Right lobe of liver (tissue), 6 donors: Measurements from ENCODE around the gene TENM4. TPM values are rescaled to one million over a fixed set of nuclear protein-coding genes. Genes with fewer than 3 reads are reported as not detected.

Experiments used
- ATAC-seq, 4 donors: fragments of 200-7000 bp; cut with Tn5 transposase; one replicate each; pipeline ENCODE4 v1.9.1; 2020; ENCODE audit warnings: mild to moderate bottlenecking in 4 of 4, moderate library complexity in 4 of 4
- DNase-seq, 3 donors: peaks; one replicate each; pipeline ENCODE4 v3.0.0-alpha.2; 2020
- H3K27ac ChIP-seq, 3 donors: fragments of 200-600 bp; one replicate each; pipeline ENCODE4 v1.8.0; 2022
- H3K27me3 ChIP-seq, 2 donors: fragments of 200-600 bp; one replicate each; pipeline ENCODE4 v1.8.0; 2022
- H3K36me3 ChIP-seq, 4 donors: fragments of 200-600 bp; sonication (generic) in 1 of 4; one replicate each; pipeline versions ENCODE4 v1.5.1 to v1.8.0; 2017 to 2022; ENCODE audit warnings: control low read depth in 1 of 4
- H3K4me1 ChIP-seq, 4 donors: fragments of 200-600 bp; sonication (generic) in 1 of 4; one replicate each; pipeline versions ENCODE4 v1.5.1 to v1.8.0; 2017 to 2022; ENCODE audit warnings: control low read depth in 1 of 4
- H3K4me3 ChIP-seq, 3 donors: fragments of 200-600 bp; one replicate each; pipeline ENCODE4 v1.8.0; 2022
- H3K9me3 ChIP-seq, 4 donors: fragments of 200-600 bp; sonication (generic) in 1 of 4; one replicate each; pipeline versions ENCODE4 v1.5.1 to v1.8.0; 2017 to 2022; ENCODE audit warnings: control low read depth in 1 of 4
- POLR2A ChIP-seq: fragments of 450-650 bp; IDR thresholded peaks from one replicate; pipeline ENCODE4 v1.6.1; 2017; ENCODE audit warnings: antibody characterized with exemption, mild to moderate bottlenecking
- WGBS: methylation state at CpG from one replicate; pipeline ENCODE4 v1.1.6; 2018; ENCODE audit warnings: low coverage, low lambda C conversion rate; ENCODE audit not compliant: insufficient coverage; ENCODE audit errors: missing lambda C conversion rate; 5-methylcytosine and 5-hydroxymethylcytosine counted together
- intact Hi-C, 2 donors: fragments of 100-400 bp; cut with DNase I; formaldehyde crosslinking; loops; one replicate each; pipeline versions ENCODE4 v1.11.2 to v1.14.1; 2022
- total RNA-seq, 6 experiments: library from RNA; depleted of rRNA in 2 of 6; stranded (reverse); fragments of >200 nt in 2 of 6; fragmentation: NEBNext Ultra II Directional in 3 of 6; extraction: Animal tissue kit (Norgen Biotek cat#: 25700) in 3 of 6; gene quantifications; one replicate each; pipeline versions ENCODE4 v1.1.0 to v1.2.4, GENCODE V29; 2016 to 2023
- TF ChIP-seq, protein P1 (sequence below), 4 donors: fragments of 200-600 bp in 3 of 4; fragments of 450-650 bp in 1 of 4; IDR thresholded peaks; one replicate each; pipeline versions ENCODE4 v1.5.1 to v1.8.0; 2016 to 2022; ENCODE audit warnings: antibody characterized with exemption in 4 of 4, mild to moderate bottlenecking in 2 of 4
- donor health status: DM: no; HTN: yes; CAD: no.
- donor health status: DM: no; HTN: no; CAD: no.
- donor health status: DM: no; HTN: no; CAD: no.
- donor health status: DM: no; HTN: yes; CAD: no.
- donor health status: DM: no; HTN: yes; CAD: no.

TENM4 gene
- total RNA-seq, 6 experiments from 2014 or later, result 0.04 to 0.58 (median 0.14) TPM; not detected in 2

DNA sequence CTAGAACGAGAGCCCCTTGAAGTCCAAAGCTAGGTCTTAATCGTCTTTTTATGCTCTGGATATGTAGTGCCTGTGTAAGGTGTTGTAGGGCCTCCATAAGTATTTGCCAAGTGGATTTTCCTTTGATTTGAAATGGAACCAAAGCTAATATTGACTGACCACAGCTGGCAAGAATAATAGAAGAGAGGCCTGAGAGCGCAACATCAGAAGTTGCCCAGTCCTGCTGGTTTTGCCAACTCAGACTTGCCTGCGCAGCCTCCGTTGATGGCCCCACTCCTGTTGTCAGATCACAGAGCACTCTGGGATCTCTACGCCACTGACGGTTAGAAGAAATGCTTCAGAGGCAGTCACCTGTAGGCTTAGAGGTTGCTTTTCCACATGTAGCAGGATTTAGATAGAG lies 251.2 kb downstream of the TENM4 start:
- peak; percentile 97 to 100 (median 98) for ATAC-seq
- no peak overlapping the region for H3K4me3 ChIP-seq
- 51% methylated on average over 6 of the region's 7 CpGs for WGBS
- no peak for TF ChIP-seq POLR2A
- TF ChIP-seq, protein P1, sequence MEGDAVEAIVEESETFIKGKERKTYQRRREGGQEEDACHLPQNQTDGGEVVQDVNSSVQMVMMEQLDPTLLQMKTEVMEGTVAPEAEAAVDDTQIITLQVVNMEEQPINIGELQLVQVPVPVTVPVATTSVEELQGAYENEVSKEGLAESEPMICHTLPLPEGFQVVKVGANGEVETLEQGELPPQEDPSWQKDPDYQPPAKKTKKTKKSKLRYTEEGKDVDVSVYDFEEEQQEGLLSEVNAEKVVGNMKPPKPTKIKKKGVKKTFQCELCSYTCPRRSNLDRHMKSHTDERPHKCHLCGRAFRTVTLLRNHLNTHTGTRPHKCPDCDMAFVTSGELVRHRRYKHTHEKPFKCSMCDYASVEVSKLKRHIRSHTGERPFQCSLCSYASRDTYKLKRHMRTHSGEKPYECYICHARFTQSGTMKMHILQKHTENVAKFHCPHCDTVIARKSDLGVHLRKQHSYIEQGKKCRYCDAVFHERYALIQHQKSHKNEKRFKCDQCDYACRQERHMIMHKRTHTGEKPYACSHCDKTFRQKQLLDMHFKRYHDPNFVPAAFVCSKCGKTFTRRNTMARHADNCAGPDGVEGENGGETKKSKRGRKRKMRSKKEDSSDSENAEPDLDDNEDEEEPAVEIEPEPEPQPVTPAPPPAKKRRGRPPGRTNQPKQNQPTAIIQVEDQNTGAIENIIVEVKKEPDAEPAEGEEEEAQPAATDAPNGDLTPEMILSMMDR (IDR thresholded peaks at IDR 0.05), result no peak
- H3K9me3 ChIP-seq, result no peaks in the 10 kb centered on the region
- peak; percentile 44 to 86 (median 82) for DNase-seq
- H3K4me1 ChIP-seq, result peaks cover 0 to 4% (median 1%) of the 10 kb centered on the region in 4 donors
- no peaks in the 10 kb centered on the region for H3K27me3 ChIP-seq
- no peak overlapping the region for H3K27ac ChIP-seq
- H3K36me3 ChIP-seq, result no peaks in the 10 kb centered on the region
- intact Hi-C loops, result no loop called here

- no peak for TF ChIP-seq POLR2A
- TF ChIP-seq, protein P1 (IDR thresholded peaks at IDR 0.05), result no peak
- WGBS, result 47% methylated on average over 2 of the region's 2 CpGs
- H3K4me3 ChIP-seq, result no peak overlapping the region
- H3K9me3 ChIP-seq, result no peaks in the 10 kb centered on the region
- DNase-seq, result no peak
- no peaks in the 10 kb centered on the region for H3K27me3 ChIP-seq
- no peak overlapping the region for H3K27ac ChIP-seq
- H3K36me3 ChIP-seq, result no peaks in the 10 kb centered on the region
- intact Hi-C loops, result no loop called here
- peaks cover 0 to 4% (median 1%) of the 10 kb centered on the region in 4 donors for H3K4me1 ChIP-seq
- ATAC-seq, result no peak
Measured at GRCh38 chr11:79189055-79189454, 251.8 kb downstream of the TENM4 start.

- intact Hi-C loops, result no loop called here
- no peak for ATAC-seq
- H3K36me3 ChIP-seq, result no peaks in the 10 kb centered on the region
Measured at GRCh38 chr11:79186669-79187068, 254.2 kb downstream of the TENM4 start.

GRCh38 chr11:79185351-79185750 lies 255.5 kb downstream of the TENM4 start:
- TF ChIP-seq, protein P1 (IDR thresholded peaks at IDR 0.05), result no peak
- TF ChIP-seq POLR2A, result no peak
- intact Hi-C loops, result no loop called here
- Histone ChIP-seq H3K36me3 (no peaks in the 10 kb centered on the region), H3K4me3 (no peak overlapping the region), H3K4me1 (peaks cover 0 to 4% (median 1%) of the 10 kb centered on the region in 4 donors), H3K27ac (no peak overlapping the region), H3K9me3 (no peaks in the 10 kb centered on the region), H3K27me3 (no peaks in the 10 kb centered on the region)
- no peak for ATAC-seq
- WGBS, result 50% methylated on average over 1 of the region's 1 CpG
- no peak for DNase-seq

More at GRCh38 chr11:79186669-79187068, 254.2 kb downstream of the TENM4 start:
- Histone ChIP-seq H3K9me3 (no peaks in the 10 kb centered on the region), H3K4me1 (peaks cover 0 to 4% (median 1%) of the 10 kb centered on the region in 4 donors), H3K27me3 (no peaks in the 10 kb centered on the region), H3K4me3 (no peak overlapping the region), H3K27ac (no peak overlapping the region)
- no peak for DNase-seq
- TF ChIP-seq, protein P1 (IDR thresholded peaks at IDR 0.05), result no peak
- no peak for TF ChIP-seq POLR2A
- 82% methylated on average over 3 of the region's 3 CpGs for WGBS

DNA sequence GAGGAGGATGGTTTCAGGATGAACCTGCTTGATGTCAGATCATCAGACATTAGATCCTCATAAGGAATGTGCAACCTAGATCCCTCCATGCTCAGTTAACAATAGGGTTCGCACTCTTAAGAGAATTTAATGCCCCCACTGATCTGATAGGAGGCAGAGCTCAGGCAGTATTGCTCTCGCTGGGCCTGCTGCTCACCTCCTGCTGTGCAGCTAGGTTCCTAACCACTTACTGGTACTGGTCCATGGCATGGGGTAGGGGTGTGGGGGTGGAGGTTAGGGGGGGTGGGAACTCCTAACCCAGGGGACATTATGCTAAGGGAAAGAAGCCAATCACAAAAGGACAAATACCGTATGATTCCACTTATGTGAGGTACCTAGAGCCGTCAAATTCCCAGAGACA lies 256.5 kb downstream of the TENM4 start:
- Histone ChIP-seq H3K36me3 (no peaks in the 10 kb centered on the region), H3K9me3 (no peaks in the 10 kb centered on the region), H3K4me1 (no peaks in the 10 kb centered on the region), H3K27me3 (no peaks in the 10 kb centered on the region), H3K4me3 (no peak overlapping the region), H3K27ac (no peak overlapping the region)
- WGBS, result 58% methylated on average over 3 of the region's 4 CpGs
- intact Hi-C loops, result no loop called here
- ATAC-seq (no peak), DNase-seq (no peak)
- TF ChIP-seq POLR2A, result no peak
